NCI-H146 (cell line): Measurements from ENCODE around the gene TMC2.

ENCODE experiments used
- DNase-seq: peaks from one replicate; lab custom pipeline; 2025; lab: John Stamatoyannopoulos, UW

TMC2 gene

DNA sequence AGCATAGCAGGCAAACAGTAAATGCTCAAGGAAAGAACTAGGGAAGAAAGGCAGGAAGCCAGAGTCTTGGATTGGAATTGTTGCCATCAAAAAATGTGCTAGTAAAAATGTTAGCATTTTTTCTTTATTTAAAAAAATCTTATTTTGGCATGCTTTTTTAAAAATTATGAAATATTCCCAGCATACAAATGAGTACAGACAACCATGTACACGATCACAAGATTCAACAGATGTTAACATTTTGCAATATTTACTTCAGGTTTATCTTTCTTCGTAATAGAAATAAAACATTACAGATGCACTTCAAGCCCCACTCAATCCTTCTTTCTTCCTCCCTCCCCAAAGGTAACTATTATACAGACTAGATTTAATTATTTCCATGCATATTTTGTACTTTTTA is 88.7 kb downstream of the TMC2 start:
- DNase-seq = no peak

DNA sequence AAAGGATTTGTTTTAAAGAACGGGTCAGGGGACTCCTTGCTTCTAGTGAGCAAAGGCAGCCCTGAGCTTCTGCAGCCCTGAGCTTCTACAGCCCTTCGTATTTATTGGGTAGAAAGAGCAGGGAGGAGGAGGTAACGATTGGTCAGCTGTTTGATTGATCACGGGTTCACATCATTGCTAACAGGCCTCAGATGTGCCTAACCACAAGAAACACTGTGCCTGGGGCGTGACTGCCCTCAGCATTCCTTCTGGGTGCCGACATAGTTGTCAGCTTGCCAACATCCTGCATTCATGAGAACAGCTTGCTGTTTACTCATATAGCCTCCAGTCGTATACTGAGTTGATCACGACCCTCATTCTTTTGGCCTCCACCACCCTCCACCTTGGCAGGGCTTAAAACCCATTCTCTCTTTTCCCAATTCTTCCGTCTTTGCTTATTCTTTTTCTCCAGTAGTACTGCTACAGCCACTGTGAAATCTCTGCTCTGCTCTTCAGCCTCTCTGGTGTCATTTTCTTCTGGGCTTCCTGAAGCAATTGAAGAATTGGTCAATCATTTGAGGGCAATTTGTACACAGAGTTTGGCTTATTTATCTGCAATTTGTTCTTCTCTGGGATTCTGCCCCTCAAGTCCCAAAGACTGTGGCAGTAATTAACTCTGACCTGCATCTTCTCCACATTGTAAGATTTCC is 90.6 kb downstream of the TMC2 start:
- DNase-seq = no peak

DNA sequence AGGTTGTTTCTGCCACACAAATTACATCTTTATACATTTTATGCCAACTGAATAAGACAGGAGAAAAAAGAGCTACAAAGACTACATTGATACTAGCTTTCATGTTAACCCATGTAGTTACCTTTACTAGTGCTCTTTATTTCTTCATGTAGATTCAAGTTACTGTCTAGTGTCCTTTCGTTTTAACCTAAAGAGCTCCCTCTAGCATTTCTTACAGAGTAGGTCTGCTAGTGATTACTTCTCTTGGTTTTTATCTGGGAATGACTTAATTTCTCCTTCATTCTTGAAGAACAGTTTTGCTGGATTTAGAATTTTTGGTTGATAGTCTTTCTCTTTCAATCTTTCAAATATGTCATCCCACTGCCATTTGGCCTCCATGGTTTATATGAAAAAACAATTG is 94.9 kb downstream of the TMC2 start:
- no peak for DNase-seq

DNA sequence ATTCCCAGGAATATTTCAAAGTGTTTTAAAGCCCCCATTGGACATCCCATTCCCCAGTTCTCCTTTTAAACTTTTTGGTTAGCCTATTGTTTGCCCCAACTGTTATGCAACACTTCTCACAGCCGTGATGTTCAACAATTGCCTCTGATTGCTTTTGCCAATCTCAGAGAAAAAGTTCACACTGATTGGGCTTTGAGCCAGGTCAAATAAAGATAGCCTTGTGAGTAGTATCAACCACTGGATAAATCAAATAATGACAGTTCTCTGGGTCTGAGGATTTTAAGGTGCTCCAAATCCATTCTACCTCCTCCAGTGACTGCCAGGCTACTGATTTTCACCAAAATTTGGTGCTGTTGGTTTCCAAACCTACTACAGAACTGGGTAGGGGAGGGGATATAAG is 97.0 kb downstream of the TMC2 start:
- DNase-seq = no peak

DNA sequence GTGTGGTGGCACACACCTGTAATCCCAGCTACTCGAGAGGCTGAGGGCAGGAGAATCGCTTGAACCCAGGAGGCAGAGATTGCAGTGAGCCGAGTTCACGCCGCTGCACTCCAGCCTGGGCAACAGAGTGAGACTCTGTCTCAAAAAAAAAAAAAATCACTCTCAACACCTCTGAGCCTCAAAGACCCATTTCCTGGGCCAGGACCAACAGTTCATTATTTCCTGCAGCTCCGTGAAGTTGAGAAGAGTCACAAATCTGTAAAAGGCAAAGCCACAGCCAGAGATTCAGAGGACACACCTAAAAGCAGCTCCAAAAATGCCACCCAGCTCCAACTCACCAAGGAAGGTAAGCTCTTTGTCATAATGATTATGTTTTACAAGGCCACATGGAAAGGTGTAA is 100.9 kb downstream of the TMC2 start:
- DNase-seq = no peak

DNA sequence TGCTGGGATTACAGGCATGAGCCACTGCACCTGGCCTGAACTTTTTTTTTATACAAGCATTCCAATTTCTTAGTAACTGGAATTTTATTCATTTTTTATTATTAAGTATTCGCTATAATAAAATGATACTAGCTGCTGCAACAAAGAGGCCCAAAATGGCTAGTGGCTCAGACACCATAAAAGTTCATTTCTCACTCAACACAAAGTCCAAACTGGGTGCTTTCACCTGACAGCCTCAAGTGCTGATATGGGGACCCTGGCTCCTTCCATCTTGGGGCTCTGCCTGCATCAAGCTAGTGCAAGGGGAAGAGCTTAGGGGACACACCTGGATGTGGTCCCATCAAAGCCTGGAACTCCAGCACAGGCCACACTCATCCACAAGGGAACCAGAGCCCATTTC is 103.9 kb downstream of the TMC2 start:
- DNase-seq = no peak

DNA sequence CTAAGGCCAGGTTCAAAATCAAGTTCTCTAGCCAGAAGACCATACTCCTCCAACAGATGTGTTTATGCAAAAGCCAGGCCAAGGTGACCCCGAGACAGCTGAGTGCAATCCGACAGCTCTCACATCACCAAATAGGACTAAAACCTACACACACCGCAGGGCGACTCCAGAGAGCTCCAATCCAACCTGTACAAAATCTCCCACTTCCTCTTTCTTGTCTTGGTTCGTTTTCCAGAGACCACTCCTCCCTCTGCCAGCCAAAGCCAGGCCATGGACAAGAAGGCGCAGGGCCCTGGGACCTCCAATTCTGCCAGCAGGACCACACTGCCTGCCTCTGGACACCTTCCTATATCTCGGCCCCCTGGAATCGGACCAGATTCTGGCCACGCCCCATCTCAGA is 104.5 kb downstream of the TMC2 start:
- DNase-seq = no peak

DNA sequence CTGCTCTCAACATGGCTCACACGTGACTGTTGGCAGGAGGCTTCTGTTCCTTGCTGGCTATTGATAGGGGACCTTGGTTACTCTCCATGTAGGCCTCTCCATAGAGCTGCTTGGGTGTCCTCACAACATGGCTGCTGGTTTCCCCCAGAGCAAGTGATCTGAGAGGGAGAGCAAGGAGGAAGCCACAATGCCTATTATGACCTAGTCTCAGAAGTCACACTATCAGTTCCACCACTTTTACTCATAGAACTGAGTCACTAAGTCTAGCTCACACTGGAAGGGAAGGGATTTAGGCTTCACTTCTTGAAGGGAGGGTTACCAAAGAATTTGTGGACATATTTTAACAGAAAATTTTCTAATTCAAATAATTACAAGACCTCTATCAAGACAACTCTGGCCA is 107.3 kb downstream of the TMC2 start:
- no peak for DNase-seq

DNA sequence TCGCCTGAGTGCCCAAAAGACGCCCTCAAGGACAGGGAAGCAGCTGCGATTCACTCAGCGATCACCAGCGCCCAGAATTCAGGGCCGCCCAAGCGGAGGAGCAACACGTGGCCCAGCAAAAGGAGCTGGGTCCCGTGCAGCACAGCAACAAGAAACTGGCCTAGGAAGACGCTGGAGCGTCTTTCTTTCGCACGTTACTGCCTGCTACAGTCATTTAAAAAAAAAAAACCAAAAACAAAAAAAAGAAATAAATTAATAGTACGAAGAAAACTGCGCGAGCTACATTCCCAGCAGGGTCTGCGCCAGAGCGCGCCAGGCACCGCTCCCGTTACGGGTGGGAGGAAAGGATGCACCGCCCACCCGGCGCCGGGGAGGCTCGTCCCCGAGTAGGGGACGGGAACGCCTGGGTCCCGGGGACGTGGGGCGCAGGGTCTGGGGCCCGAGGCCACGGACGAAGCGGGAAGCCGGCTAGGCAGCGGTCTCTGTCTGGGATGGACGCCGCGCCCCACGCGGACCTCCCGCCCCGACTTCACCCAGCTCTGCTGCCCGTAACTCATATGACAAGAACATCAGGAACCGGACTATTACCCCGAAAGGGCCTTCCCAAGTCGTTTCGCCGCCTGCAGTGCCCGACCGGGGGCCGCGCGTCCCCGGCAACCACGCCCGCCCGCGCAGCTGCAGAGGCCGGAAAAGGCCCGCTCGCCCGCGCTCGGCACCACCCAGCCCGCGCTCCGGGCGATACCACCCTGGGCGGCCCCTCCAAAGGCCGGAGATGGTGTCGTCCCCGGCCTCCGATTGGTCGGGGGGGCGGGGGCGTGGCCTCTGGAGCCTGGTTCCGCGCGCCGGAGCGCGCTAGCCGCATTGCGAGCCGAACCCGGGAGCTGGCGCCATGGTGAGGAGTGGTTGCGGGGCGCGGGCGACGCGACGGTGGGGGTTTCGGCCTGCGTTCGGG is 115.7 kb downstream of the TMC2 start, which contains the start of gene NOP56:
TSS of gene NOP56 (plus strand) at position 861 of the 952 bp plus-strand sequence. CDS start at position 890, 29 bp downstream.
- peak; percentile 95 for DNase-seq

DNA sequence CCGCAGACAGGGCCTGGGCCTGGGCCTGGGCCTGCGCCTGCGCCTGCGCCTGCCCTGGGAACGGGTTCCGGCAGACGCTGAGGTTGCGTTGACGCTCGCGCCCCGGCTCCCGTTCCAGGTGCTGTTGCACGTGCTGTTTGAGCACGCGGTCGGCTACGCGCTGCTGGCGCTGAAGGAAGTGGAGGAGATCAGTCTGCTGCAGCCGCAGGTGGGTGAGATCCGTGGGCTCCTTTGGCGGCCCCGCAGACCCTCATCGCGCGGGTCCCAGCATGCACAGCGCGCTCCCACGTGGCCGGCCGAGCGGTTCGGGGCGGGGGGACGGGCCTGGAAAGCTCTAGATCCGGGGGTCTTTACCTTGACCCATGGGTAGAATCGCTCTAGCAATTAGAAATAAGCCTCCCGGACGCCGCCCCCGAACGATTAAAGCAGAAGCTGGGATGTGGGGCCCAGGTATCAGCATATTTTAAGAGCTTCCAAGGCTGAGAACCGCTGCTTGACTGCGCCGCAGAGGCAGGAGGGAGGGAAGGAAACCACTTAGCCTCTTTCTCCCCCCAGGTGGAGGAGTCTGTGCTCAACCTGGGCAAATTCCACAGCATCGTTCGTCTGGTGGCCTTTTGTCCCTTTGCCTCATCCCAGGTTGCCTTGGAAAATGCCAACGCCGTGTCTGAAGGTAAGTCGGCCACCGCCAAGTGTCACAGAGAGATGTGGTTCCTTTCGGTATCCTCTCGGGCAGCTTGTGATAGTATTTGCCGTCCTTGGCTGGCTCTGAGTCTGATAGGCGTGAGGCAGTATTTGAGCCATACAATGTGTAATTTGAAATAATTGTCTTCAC is 116.6 kb downstream of the TMC2 start:
- DNase-seq = peak; percentile 78

DNA sequence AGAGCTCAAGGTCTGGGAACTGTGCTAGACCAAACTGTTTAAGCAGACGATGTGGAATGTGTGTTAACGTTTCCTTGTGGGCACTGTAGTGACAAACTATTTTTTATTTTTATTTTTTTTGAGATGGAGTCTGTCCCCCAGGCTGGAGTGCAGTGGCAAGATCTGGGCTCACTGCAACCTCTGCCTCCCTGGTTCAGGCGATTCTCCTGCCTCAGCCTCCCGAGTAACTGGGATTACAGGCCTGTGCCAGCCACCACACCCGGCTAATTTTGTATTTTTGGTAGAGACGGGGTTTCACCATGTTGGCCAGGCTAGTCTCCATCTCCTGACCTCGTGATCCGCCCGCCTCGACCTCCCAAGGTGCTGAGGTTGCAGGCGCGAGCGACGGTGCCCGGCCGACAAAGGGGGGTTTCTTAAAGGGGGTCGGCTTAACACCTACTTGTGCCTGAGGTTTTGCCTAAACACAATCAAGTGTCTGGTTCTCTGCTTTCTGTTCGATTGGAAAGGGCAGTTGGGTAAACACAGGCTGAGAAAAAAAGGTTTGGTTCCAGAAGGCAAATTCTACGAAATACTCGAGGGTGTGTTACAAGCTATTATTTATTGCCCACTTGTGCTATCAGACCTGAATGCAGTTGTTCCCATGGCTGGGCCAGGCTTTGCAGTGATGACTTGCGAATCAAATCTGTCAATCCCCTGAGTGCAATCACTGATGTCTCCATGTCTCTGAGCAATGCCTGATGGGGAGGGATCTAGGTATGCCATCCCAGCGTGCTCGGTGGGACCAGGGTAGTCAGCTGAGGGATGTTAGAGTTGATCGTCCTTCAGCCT is 117.4 kb downstream of the TMC2 start:
- DNase-seq = no peak

DNA sequence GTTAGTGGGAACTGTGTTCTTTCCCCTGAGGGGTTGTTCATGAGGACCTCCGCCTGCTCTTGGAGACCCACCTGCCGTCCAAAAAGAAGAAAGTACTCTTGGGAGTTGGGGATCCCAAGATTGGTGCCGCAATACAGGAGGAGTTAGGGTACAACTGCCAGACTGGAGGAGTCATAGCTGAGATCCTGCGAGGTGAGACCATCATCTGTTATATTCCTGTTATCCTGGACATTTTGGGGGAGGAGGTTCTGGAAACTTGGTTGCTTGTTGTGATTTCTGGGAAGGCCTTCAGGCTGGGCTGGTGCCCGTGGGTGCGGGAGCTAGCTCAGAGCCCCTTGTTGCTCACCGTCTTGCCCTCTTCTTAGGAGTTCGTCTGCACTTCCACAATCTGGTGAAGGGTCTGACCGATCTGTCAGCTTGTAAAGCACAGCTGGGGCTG is 118.0 kb downstream of the TMC2 start:
- DNase-seq = no peak

DNA sequence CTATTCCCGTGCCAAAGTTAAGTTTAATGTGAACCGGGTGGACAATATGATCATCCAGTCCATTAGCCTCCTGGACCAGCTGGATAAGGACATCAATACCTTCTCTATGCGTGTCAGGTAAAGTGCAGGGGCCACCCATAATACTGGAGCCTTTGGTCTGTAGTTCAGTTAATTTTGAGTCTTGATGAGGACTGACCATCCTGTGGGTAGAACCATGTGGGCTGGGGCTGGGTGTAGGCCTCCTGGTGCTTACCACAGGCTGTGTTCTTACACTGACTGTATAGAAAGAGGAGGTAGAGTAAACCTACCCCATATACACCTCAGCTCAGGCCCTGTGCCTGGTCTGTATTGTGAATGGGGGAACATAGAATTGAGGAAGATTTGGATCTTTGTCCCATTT is 118.5 kb downstream of the TMC2 start:
- no peak for DNase-seq

DNA sequence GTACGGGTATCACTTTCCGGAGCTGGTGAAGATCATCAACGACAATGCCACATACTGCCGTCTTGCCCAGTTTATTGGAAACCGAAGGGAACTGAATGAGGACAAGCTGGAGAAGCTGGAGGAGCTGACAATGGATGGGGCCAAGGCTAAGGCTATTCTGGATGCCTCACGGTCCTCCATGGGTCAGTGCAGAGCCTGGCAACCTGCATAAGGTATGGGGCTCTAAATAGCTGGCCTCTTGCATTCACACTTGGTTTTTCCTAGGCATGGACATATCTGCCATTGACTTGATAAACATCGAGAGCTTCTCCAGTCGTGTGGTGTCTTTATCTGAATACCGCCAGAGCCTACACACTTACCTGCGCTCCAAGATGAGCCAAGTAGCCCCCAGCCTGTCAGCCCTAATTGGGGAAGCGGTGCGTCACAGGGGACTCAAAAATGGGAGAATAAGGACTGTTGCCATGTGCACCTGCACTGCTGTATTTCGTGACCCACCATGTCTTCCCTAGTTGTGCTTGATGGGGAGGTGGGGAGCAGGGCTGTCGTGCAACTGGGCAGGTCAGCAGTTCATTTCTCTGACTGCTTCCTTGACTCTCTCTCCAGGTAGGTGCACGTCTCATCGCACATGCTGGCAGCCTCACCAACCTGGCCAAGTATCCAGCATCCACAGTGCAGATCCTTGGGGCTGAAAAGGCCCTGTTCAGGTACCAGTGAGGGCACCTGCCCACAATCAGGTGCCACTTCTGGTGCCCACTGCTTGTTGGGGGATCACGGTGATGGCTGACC is 119.2 kb downstream of the TMC2 start:
- no peak for DNase-seq

DNA sequence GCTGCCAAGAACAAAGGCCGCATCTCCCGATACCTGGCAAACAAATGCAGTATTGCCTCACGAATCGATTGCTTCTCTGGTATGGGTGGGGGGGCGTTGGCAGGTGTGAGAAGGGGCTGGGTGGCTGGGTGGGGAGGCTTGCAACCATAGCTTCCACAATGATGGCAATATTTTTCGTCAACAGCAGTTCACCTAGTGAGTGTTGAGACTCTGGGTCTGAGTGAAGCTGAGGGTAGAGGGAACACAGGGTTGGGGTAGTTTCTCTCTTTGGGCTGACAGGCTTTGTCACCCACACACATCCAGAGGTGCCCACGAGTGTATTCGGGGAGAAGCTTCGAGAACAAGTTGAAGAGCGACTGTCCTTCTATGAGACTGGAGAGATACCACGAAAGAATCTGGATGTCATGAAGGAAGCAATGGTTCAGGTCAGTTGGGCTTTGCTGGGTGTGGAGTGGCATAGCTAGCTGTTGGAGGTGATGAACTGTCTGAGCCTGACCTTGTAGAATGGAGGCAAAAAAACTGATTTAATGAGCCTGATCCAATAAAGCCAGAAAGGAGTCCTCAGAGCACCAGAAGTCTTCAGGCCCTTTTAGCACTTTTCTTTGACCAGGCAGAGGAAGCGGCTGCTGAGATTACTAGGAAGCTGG is 120.2 kb downstream of the TMC2 start:
- DNase-seq = no peak

DNA sequence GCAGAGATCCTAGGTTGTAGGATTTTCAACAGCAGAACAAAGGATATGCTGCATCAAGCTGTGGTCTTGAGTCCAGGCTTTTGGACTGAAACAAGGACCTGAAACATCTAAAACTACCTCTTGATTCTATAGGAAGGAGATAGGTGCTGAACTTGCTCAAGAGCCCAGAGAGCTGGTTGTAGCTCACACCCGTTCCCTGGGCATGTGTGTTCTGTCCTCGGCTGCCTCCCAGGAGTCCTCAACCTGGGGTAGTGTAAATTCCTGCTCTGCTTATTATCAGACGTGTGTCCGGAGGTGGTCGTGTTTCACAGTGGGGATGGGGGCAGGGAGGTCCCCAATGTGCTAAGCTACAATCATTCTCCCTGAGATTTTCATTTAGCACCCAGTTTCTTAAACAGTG is 120.9 kb downstream of the TMC2 start:
- no peak for DNase-seq

DNA sequence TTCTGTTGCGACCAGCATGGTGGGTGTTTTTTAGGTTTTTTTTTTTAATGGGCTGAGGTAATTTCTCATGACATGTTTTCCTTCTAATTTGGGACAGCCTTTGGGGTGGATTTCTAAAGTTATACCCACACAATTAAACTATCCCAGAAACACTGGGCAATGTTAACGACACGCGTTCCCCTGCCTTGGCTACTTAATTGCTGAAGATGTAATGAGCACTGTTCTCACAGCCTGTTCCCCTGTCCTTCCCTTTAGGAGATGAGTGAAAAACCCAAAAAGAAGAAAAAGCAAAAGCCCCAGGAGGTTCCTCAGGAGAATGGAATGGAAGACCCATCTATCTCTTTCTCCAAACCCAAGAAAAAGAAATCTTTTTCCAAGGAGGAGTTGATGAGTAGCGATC is 121.3 kb downstream of the TMC2 start:
- DNase-seq = no peak

DNA sequence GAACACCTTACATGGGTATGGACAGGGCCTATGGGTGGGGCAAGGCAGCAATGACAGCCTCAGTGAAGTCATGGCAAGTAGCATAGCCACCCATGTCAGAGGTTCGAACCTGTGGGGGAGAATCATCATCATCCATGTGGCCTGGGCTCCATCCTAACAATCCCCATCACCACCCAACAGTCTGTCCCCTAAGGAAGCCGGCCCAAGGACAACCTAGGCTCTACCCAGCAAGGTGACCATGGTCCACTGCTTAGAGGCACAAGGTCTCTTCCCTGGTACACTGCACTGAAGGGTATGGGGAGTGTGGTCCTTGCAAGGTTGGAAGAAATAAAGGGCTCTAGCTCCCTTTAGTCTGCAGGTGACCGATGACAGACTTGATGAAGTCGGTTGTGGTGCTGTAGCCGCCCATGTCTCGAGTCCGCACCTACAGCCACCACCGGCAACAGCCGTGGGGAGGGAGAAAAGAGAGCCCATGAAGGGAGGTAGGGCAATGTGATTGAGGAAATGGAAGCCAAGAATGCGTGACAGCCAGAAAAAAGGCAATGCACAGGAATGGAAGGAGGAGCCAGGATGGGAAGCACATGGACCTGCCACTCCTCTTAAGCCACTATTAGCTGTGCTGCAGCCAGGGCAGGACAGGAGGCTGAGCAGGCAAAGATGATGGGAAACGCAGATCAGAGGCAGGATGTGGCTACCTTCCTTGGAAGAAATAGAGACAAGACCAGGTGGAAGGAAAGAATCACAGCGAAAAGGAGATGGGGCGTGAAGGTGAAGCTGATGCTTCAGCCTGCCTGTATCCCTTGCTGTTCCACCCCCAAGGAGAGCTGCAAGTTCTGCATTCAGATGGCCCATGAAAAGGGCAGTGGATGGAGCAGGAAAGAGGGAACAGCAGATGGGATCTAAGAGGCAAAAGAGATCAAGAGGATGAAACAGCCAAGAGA is 122.3 kb downstream of the TMC2 start:
- DNase-seq = no peak

DNA sequence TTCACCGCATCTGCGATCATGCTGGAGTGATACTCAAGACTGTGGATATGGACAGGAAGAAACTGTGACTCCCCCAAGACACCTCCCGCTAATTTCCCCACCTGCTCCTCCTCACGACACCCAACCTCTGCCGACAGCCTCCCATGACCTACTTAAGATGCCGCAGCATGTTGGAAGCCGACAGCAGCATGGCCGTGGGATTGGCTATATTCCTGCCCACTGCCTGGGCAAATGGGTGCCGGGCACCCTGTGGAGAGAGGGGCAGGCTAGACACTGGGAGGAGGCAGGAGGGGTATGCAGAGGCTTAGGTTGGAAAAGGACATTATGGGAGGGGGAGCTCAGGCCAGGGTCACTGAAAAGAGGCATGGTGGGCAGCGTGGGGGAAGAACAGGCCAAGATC is 123.2 kb downstream of the TMC2 start:
- DNase-seq = no peak
